ENCODE data around the gene FBF1.

Gene FBF1

GRCh38 chr17:75940727-75941441, at the start of gene FBF1:
Gene FBF1, minus strand, starts transcription at chr17:75941042. Its CDS starts 2,893 bp downstream, at chr17:75938149.
- in situ Hi-C loops (cut with MboI; ENCODE audit: low pct_unique_long_range_greater_than_20kb, low sequenced_read_pairs, unreplicated experiment): no loop called here
- DNase-seq (ENCODE audit: low spot score): peak; percentile 98
- TF ChIP-seq CTCF (IDR thresholded peaks at IDR 0.05; ENCODE audit: extremely low read depth, insufficient read depth, missing control alignments): peak; percentile 9

- DNase-seq (ENCODE audit: low spot score): no peak
- in situ Hi-C loops (cut with MboI; ENCODE audit: low pct_unique_long_range_greater_than_20kb, low sequenced_read_pairs, unreplicated experiment): no loop called here
- no peak for TF ChIP-seq CTCF (IDR thresholded peaks at IDR 0.05; ENCODE audit: extremely low read depth, insufficient read depth, missing control alignments)
Observed at GRCh38 chr17:75987041-75987440, 46.2 kb upstream of the FBF1 start.

- TF ChIP-seq CTCF (IDR thresholded peaks at IDR 0.05; ENCODE audit: extremely low read depth, insufficient read depth, missing control alignments): no peak
- in situ Hi-C loops (cut with MboI; ENCODE audit: low pct_unique_long_range_greater_than_20kb, low sequenced_read_pairs, unreplicated experiment): no loop called here
Observed at GRCh38 chr17:75985986-75986385, 45.1 kb upstream of the FBF1 start.

GRCh38 chr17:75983501-75984181, 42.8 kb upstream of the FBF1 start:
- in situ Hi-C loops (cut with MboI; ENCODE audit: low pct_unique_long_range_greater_than_20kb, low sequenced_read_pairs, unreplicated experiment): no loop called here
- TF ChIP-seq CTCF (IDR thresholded peaks at IDR 0.05; ENCODE audit: extremely low read depth, insufficient read depth, missing control alignments): no peak
- DNase-seq (ENCODE audit: low spot score): no peak

More at GRCh38 chr17:75985986-75986385, 45.1 kb upstream of the FBF1 start:
- no peak for DNase-seq (ENCODE audit: low spot score)

GRCh38 chr17:75981019-75981615, 40.3 kb upstream of the FBF1 start:
- TF ChIP-seq CTCF (IDR thresholded peaks at IDR 0.05; ENCODE audit: extremely low read depth, insufficient read depth, missing control alignments): no peak
- DNase-seq (ENCODE audit: low spot score): no peak
- in situ Hi-C loops (cut with MboI; ENCODE audit: low pct_unique_long_range_greater_than_20kb, low sequenced_read_pairs, unreplicated experiment): no loop called here

GRCh38 chr17:75980188-75981018, 39.6 kb upstream of the FBF1 start:
- DNase-seq (ENCODE audit: low spot score): no peak

More at GRCh38 chr17:75980188-75981018, 39.6 kb upstream of the FBF1 start:
- in situ Hi-C loops (cut with MboI; ENCODE audit: low pct_unique_long_range_greater_than_20kb, low sequenced_read_pairs, unreplicated experiment): no loop called here
- no peak for TF ChIP-seq CTCF (IDR thresholded peaks at IDR 0.05; ENCODE audit: extremely low read depth, insufficient read depth, missing control alignments)

Data from GM13977 (cell line).